Measurements from ENCODE around the gene EIF1AX. TPM values are rescaled to one million over a fixed set of nuclear protein-coding genes. Genes with fewer than 3 reads are reported as not detected.

Gene EIF1AX
- total RNA-seq, 1 donor from 2014 or later: 44.7 TPM

GRCh38 chrX:20111271-20111670, 30.4 kb downstream of the EIF1AX start:
- Histone ChIP-seq H3K36me3 (ENCODE audit: control insufficient read depth, insufficient read depth, low read length) (no peaks in the 10 kb centered on the region), H3K27me3 (ENCODE audit: control insufficient read depth, insufficient read depth, low read length) (peaks cover 6% of the 10 kb centered on the region), H3K4me3 (ENCODE audit: low read depth, low read length) (no peak overlapping the region)
- no peak for DNase-seq (ENCODE audit: low read depth)
- TF ChIP-seq CTCF (IDR thresholded peaks at IDR 0.05; ENCODE audit: insufficient read depth, low read length, poor library complexity, severe bottlenecking): no peak

- no peak for DNase-seq (ENCODE audit: low read depth)
- Histone ChIP-seq H3K4me3 (ENCODE audit: low read depth, low read length) (no peak overlapping the region), H3K27me3 (ENCODE audit: control insufficient read depth, insufficient read depth, low read length) (no peaks in the 10 kb centered on the region), H3K36me3 (ENCODE audit: control insufficient read depth, insufficient read depth, low read length) (no peaks in the 10 kb centered on the region)
- TF ChIP-seq CTCF (IDR thresholded peaks at IDR 0.05; ENCODE audit: insufficient read depth, low read length, poor library complexity, severe bottlenecking): no peak
Measured at GRCh38 chrX:20101934-20102581, 39.6 kb downstream of the EIF1AX start.

- no peaks in the 10 kb centered on the region for H3K27me3 ChIP-seq (ENCODE audit: control insufficient read depth, insufficient read depth, low read length)
- no peaks in the 10 kb centered on the region for H3K36me3 ChIP-seq (ENCODE audit: control insufficient read depth, insufficient read depth, low read length)
- TF ChIP-seq CTCF (IDR thresholded peaks at IDR 0.05; ENCODE audit: insufficient read depth, low read length, poor library complexity, severe bottlenecking): no peak
- DNase-seq (ENCODE audit: low read depth): no peak
- H3K4me3 ChIP-seq (ENCODE audit: low read depth, low read length): no peak overlapping the region
Measured at GRCh38 chrX:20091499-20091898, 50.1 kb downstream of the EIF1AX start.

- Histone ChIP-seq H3K27me3 (ENCODE audit: control insufficient read depth, insufficient read depth, low read length) (no peaks in the 10 kb centered on the region), H3K4me3 (ENCODE audit: low read depth, low read length) (no peak overlapping the region), H3K36me3 (ENCODE audit: control insufficient read depth, insufficient read depth, low read length) (no peaks in the 10 kb centered on the region)
- no peak for TF ChIP-seq CTCF (IDR thresholded peaks at IDR 0.05; ENCODE audit: insufficient read depth, low read length, poor library complexity, severe bottlenecking)
- no peak for DNase-seq (ENCODE audit: low read depth)
Measured at GRCh38 chrX:20089845-20090244, 51.8 kb downstream of the EIF1AX start.

DNA sequence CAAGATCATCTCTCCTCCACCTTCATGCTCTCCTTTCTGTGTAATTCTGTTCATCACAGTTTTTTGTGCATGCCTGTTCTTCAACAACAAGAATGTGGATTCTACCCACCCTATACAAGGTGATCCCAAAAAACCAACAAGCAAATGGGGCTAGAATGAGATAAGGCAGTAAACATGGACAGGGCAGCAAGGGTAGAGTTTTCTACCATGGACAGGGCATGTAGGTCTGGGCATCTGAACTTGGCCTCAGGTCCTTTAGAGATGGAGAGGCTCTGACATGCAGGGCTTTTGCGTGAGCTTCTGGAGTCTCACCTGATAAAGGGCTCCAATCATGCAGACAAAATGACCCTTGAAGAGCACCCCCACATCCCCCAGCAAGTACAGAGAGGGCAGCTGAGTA, 61.4 kb downstream of the EIF1AX start:
- DNase-seq (ENCODE audit: low read depth): no peak
- H3K4me3 ChIP-seq (ENCODE audit: low read depth, low read length): no peak overlapping the region
- no peak for TF ChIP-seq CTCF (IDR thresholded peaks at IDR 0.05; ENCODE audit: insufficient read depth, low read length, poor library complexity, severe bottlenecking)
- no peaks in the 10 kb centered on the region for H3K36me3 ChIP-seq (ENCODE audit: control insufficient read depth, insufficient read depth, low read length)
- no peaks in the 10 kb centered on the region for H3K27me3 ChIP-seq (ENCODE audit: control insufficient read depth, insufficient read depth, low read length)

Other genes with a start within 250 kb of the EIF1AX start
- 4.5 and 6.0 TPM in 2 replicates for gene BCLAF3, start 150.8 kb downstream of the EIF1AX start, total RNA-seq
- 2.0 and 2.1 TPM in 2 replicates for gene MAP7D2, start 24.9 kb downstream of the EIF1AX start, total RNA-seq
- gene RPS6KA3, start 125.1 kb upstream of the EIF1AX start, total RNA-seq: 25.3 and 26.6 TPM in 2 replicates

Measured in kidney epithelial cell (primary cell).